HG03139 (cell line): ENCODE measurements around the gene NIPAL1.
A peak's percentile ranks its signal among the peaks of the same experiment; 100 is the strongest.

ENCODE experiments used
- ATAC-seq: cut with Tn5 transposase; IDR thresholded peaks from one replicate; pipeline ENCODE4 v1.9.1; 2021; ENCODE audit not compliant: unreplicated experiment

Gene NIPAL1

GRCh38 chr4:48025005-48025404, 8.4 kb downstream of the NIPAL1 start:
- ATAC-seq = no peak

GRCh38 chr4:48027653-48028052, 11.1 kb downstream of the NIPAL1 start:
- ATAC-seq = peak; percentile 56

- ATAC-seq = peak; percentile 46
Measured at GRCh38 chr4:48028696-48029095, 12.1 kb downstream of the NIPAL1 start.

GRCh38 chr4:48030470-48030869, 13.9 kb downstream of the NIPAL1 start:
- no peak for ATAC-seq

- ATAC-seq = no peak
Measured at GRCh38 chr4:48031802-48032525, 15.4 kb downstream of the NIPAL1 start.

GRCh38 chr4:48032721-48033120, 16.1 kb downstream of the NIPAL1 start:
- ATAC-seq = no peak

- ATAC-seq = no peak
Measured at GRCh38 chr4:48033412-48033811, 16.8 kb downstream of the NIPAL1 start.

GRCh38 chr4:48033825-48034413, 17.3 kb downstream of the NIPAL1 start:
- peak; percentile 48 for ATAC-seq

- ATAC-seq = no peak
Measured at GRCh38 chr4:48035952-48036351, 19.4 kb downstream of the NIPAL1 start.

- ATAC-seq = no peak
Measured at GRCh38 chr4:48037117-48037462, 20.5 kb downstream of the NIPAL1 start.

- ATAC-seq = no peak
Measured at GRCh38 chr4:48038666-48039065, 22.1 kb downstream of the NIPAL1 start.

- ATAC-seq = no peak
Measured at GRCh38 chr4:48039561-48039960, 23.0 kb downstream of the NIPAL1 start.

GRCh38 chr4:48041535-48042137, 25.1 kb downstream of the NIPAL1 start:
- no peak for ATAC-seq

- ATAC-seq = no peak
Measured at GRCh38 chr4:48042979-48043461, 26.4 kb downstream of the NIPAL1 start.

GRCh38 chr4:48043504-48043903, 26.9 kb downstream of the NIPAL1 start:
- ATAC-seq = no peak

- no peak for ATAC-seq
Measured at GRCh38 chr4:48044298-48044697, 27.7 kb downstream of the NIPAL1 start.

GRCh38 chr4:48046059-48046458, 29.5 kb downstream of the NIPAL1 start:
- ATAC-seq = no peak

GRCh38 chr4:48047421-48047844, 30.9 kb downstream of the NIPAL1 start:
- peak; percentile 95 for ATAC-seq

- ATAC-seq = peak; percentile 4
Measured at GRCh38 chr4:48047896-48048295, 31.3 kb downstream of the NIPAL1 start.

- ATAC-seq = no peak
Measured at GRCh38 chr4:48049483-48049882, 32.9 kb downstream of the NIPAL1 start.

GRCh38 chr4:48051078-48051477, 34.5 kb downstream of the NIPAL1 start:
- ATAC-seq = no peak
